Right renal pelvis (tissue), 4 donors: ENCODE measurements around the gene TLL2. TPM values are rescaled to one million over a fixed set of nuclear protein-coding genes. Genes with fewer than 3 reads are reported as not detected.
A peak's percentile ranks its signal among the peaks of the same experiment; 100 is the strongest.

Source experiments
- DNase-seq, 4 donors: peaks; one replicate each; pipeline ENCODE4 v3.0.0-alpha.2; 2013; ENCODE audit warnings: low read depth in 4 of 4, low spot score in 3 of 4, missing footprints in 1 of 4
- polyA plus RNA-seq, 4 donors: library from polyadenylated mRNA; unstranded; fragments of 120-200 nt; gene quantifications; one replicate each; pipeline ENCODE4 v1.2.1, GENCODE V29; 2013; ENCODE audit not compliant: insufficient read length in 4 of 4

Gene TLL2
- polyA plus RNA-seq, 4 donors: 0.60 to 0.97 (median 0.81) TPM

- DNase-seq: no peak
Measured at GRCh38 chr10:96509017-96509641, 4.6 kb downstream of the TLL2 start.

- DNase-seq: no peak
Measured at GRCh38 chr10:96507044-96507443, 6.7 kb downstream of the TLL2 start.

- DNase-seq: no peak
Measured at GRCh38 chr10:96505150-96506136, 8.3 kb downstream of the TLL2 start.

GRCh38 chr10:96502561-96503282, 11.0 kb downstream of the TLL2 start:
- no peak for DNase-seq

- no peak for DNase-seq
Measured at GRCh38 chr10:96501985-96502384, 11.7 kb downstream of the TLL2 start.

- DNase-seq: no peak
Measured at GRCh38 chr10:96500519-96500918, 13.2 kb downstream of the TLL2 start.

- no peak for DNase-seq
Measured at GRCh38 chr10:96500050-96500449, 13.7 kb downstream of the TLL2 start.

GRCh38 chr10:96497391-96497790, 16.3 kb downstream of the TLL2 start:
- no peak for DNase-seq

- DNase-seq: peak in 2 of 4 donors; percentile 23 to 35
Measured at GRCh38 chr10:96496281-96496925, 17.3 kb downstream of the TLL2 start.

- DNase-seq: no peak
Measured at GRCh38 chr10:96495544-96495943, 18.2 kb downstream of the TLL2 start.

- DNase-seq: no peak
Measured at GRCh38 chr10:96494694-96495093, 19.0 kb downstream of the TLL2 start.

- no peak for DNase-seq
Measured at GRCh38 chr10:96493871-96494525, 19.7 kb downstream of the TLL2 start.

GRCh38 chr10:96493254-96493653, 20.5 kb downstream of the TLL2 start:
- DNase-seq: no peak

GRCh38 chr10:96491303-96491702, 22.4 kb downstream of the TLL2 start:
- no peak for DNase-seq

- no peak for DNase-seq
Measured at GRCh38 chr10:96488161-96488935, 25.4 kb downstream of the TLL2 start.

- no peak for DNase-seq
Measured at GRCh38 chr10:96482815-96483588, 30.7 kb downstream of the TLL2 start.

- no peak for DNase-seq
Measured at GRCh38 chr10:96478355-96478754, 35.4 kb downstream of the TLL2 start.

- no peak for DNase-seq
Measured at GRCh38 chr10:96473866-96474265, 39.9 kb downstream of the TLL2 start.
